ENCODE results near the gene HNRNPUL1. TPM values are rescaled to one million over a fixed set of nuclear protein-coding genes. Genes with fewer than 3 reads are reported as not detected.

The HNRNPUL1 gene
- total RNA-seq, 1 experiment from 2014 or later = 201 TPM

- H3K79me2 ChIP-seq (ENCODE audit: insufficient read depth, low read length) = peaks cover 57% of the 10 kb centered on the region
- H3K4me1 ChIP-seq (ENCODE audit: control insufficient read depth in 1 of 2, insufficient read depth in 2 of 2, low read length in 2 of 2) = peaks cover 3 to 21% of the 10 kb centered on the region in 2 experiments; a peak in 3 of 4 replicates
- H3K27me3 ChIP-seq (ENCODE audit: insufficient read depth, low read length) = no peaks in the 10 kb centered on the region
- no peaks in the 10 kb centered on the region for H3K9me2 ChIP-seq (ENCODE audit: insufficient read depth)
- ChIA-PET POLR2A (interaction anchor here (1.1 to 3.1 kb wide), 6 partner anchors 39 to 175 kb away, joined by 3 to 22 read pairs (median 8); partner anchors contain the start of genes AXL, CYP2S1 and DMAC2), RAD21 (ENCODE audit: low non-redundant PET in 1 of 2, low total read pairs in 2 of 2, uncharacterized antibody in 2 of 2, unreplicated experiment in 2 of 2) (interaction anchor here in 1 of 2 experiments (2.7 kb wide), 1 partner anchor 60 kb away, joined by 22 read pairs; no protein-coding TSS in a partner anchor), CTCF (interaction anchor here (1.5 to 4.9 kb wide), 4 partner anchors 61 to 306 kb away, joined by 3 to 70 read pairs (median 6); no protein-coding TSS in a partner anchor)
- ATAC-seq = no peak
- no TSS peak for BruUV-seq (replicated peaks)
- H3K4me2 ChIP-seq (ENCODE audit: low read length) = peak overlapping the region; percentile 85
- no peak for TF ChIP-seq ZNF274 (IDR thresholded peaks at IDR 0.05; ENCODE audit: low read depth, low read length)
- peak; percentile 94 for TF ChIP-seq ZFX (IDR thresholded peaks at IDR 0.05)
- H3K27ac ChIP-seq (ENCODE audit: low read depth, low read length) = peak overlapping the region; percentile 100
- peak overlapping the region; percentile 89 to 94 for H3K4me3 ChIP-seq (replicated peaks in 1 of 2; ENCODE audit: low read depth in 1 of 2, low read length in 2 of 2)
- H4K20me1 ChIP-seq (ENCODE audit: insufficient read depth) = no peaks in the 10 kb centered on the region
- peak overlapping the region; percentile 100 for H3K9ac ChIP-seq (ENCODE audit: low read length)
- H2AFZ ChIP-seq (ENCODE audit: low read depth, low read length, poor library complexity, severe bottlenecking) = no peak overlapping the region
- H3K36me3 ChIP-seq (ENCODE audit: control insufficient read depth in 1 of 2, insufficient read depth in 2 of 2, low read length in 2 of 2) = peaks cover 21 to 28% of the 10 kb centered on the region in 2 experiments; a peak in 3 of 4 replicates
- intact Hi-C loops (cut with micrococcal nuclease) = loop anchor here (5.0 kb wide), 3 partner anchors 37 to 602 kb away; no protein-coding TSS in a partner anchor
- DNase-seq (ENCODE audit: low read depth, low spot score) = no peak
- no peaks in the 10 kb centered on the region for H3K9me3 ChIP-seq (ENCODE audit: control insufficient read depth in 1 of 2, insufficient read depth in 1 of 2, low read depth in 1 of 2, low read length in 2 of 2)
These were observed 616 bp downstream of the HNRNPUL1 start for GRCh38 chr19:41264581-41265394.

GRCh38 chr19:41265395-41266153 is 1.4 kb downstream of the HNRNPUL1 start:
- Histone ChIP-seq H3K4me1 (ENCODE audit: control insufficient read depth in 1 of 2, insufficient read depth in 2 of 2, low read length in 2 of 2) (peaks cover 3 to 21% of the 10 kb centered on the region in 2 experiments; a peak in 3 of 4 replicates), H3K9ac (ENCODE audit: low read length) (peak overlapping the region; percentile 100), H2AFZ (ENCODE audit: low read depth, low read length, poor library complexity, severe bottlenecking) (no peak overlapping the region), H3K9me2 (ENCODE audit: insufficient read depth) (no peaks in the 10 kb centered on the region), H3K9me3 (ENCODE audit: control insufficient read depth in 1 of 2, insufficient read depth in 1 of 2, low read depth in 1 of 2, low read length in 2 of 2) (no peaks in the 10 kb centered on the region), H3K79me2 (ENCODE audit: insufficient read depth, low read length) (peaks cover 64% of the 10 kb centered on the region), H3K27me3 (ENCODE audit: insufficient read depth, low read length) (no peaks in the 10 kb centered on the region), H3K4me2 (ENCODE audit: low read length) (peak overlapping the region; percentile 85), H3K4me3 (replicated peaks in 1 of 2; ENCODE audit: low read depth in 1 of 2, low read length in 2 of 2) (peak overlapping the region; percentile 89 to 94), H4K20me1 (ENCODE audit: insufficient read depth) (no peaks in the 10 kb centered on the region), H3K36me3 (ENCODE audit: control insufficient read depth in 1 of 2, insufficient read depth in 2 of 2, low read length in 2 of 2) (peaks cover 22 to 26% of the 10 kb centered on the region in 2 experiments; a peak in 3 of 4 replicates), H3K27ac (ENCODE audit: low read depth, low read length) (peak overlapping the region; percentile 100)
- ChIA-PET POLR2A (no interaction called here), RAD21 (ENCODE audit: low non-redundant PET in 1 of 2, low total read pairs in 2 of 2, uncharacterized antibody in 2 of 2, unreplicated experiment in 2 of 2) (no interaction called here), CTCF (interaction anchor here (0.7 kb wide), 2 partner anchors 72 to 174 kb away, joined by 3 read pairs; no protein-coding TSS in a partner anchor)
- intact Hi-C loops (cut with micrococcal nuclease) = no loop called here
- no peak for DNase-seq (ENCODE audit: low read depth, low spot score)
- ATAC-seq = no peak
- no TSS peak for BruUV-seq (replicated peaks)
- TF ChIP-seq ATF3 (IDR thresholded peaks at IDR 0.05) (no peak), ELF1 (IDR thresholded peaks at IDR 0.05; ENCODE audit: borderline replicate concordance, low read depth) (no peak), SP1 (IDR thresholded peaks at IDR 0.05; ENCODE audit: low read depth) (no peak), JUND (IDR thresholded peaks at IDR 0.05) (no peak), POLR2AphosphoS5 (IDR thresholded peaks at IDR 0.05; ENCODE audit: low read depth, low read length) (no peak), RAD21 (IDR thresholded peaks at IDR 0.05; ENCODE audit: low read depth) (no peak), MAX (IDR thresholded peaks at IDR 0.05) (no peak), FOSL1 (IDR thresholded peaks at IDR 0.05; ENCODE audit: low read depth) (no peak), SRF (IDR thresholded peaks at IDR 0.05; ENCODE audit: low read depth) (no peak), YY1 (IDR thresholded peaks at IDR 0.05; ENCODE audit: extremely low read depth, insufficient replicate concordance, low read depth, low read length) (no peak), ZBTB33 (IDR thresholded peaks at IDR 0.05; ENCODE audit: extremely low read depth, insufficient replicate concordance, low read length) (no peak), CEBPB (IDR thresholded peaks at IDR 0.05; ENCODE audit: low read depth) (no peak), ZFX (IDR thresholded peaks at IDR 0.05) (no peak), EZH2 (IDR thresholded peaks at IDR 0.05) (no peak), EGR1 (IDR thresholded peaks at IDR 0.05; ENCODE audit: low read depth) (no peak), ZNF274 (IDR thresholded peaks at IDR 0.05; ENCODE audit: low read depth, low read length) (no peak)

Data from HCT116 (cell line).